ENCODE data around the gene CHSY1. TPM values are rescaled to one million over a fixed set of nuclear protein-coding genes. Genes with fewer than 3 reads are reported as not detected.
"Not testable (repeated sequence)": the region's sequence is repeated elsewhere in the genome, so short reads cannot be mapped to it uniquely, and the experiment has no call there.

Gene CHSY1
- total RNA-seq, 1 donor, result 41.5 TPM

GRCh38 chr15:101217446-101217845 is 34.4 kb downstream of the CHSY1 start:
- no peak for DNase-seq (ENCODE audit: low read depth)
- no peak overlapping the region for H3K4me3 ChIP-seq (ENCODE audit: low read depth, low read length)
- no peak for TF ChIP-seq CTCF (IDR thresholded peaks at IDR 0.05; ENCODE audit: insufficient read depth, low read depth, low read length)

- no peak for DNase-seq (ENCODE audit: low read depth)
- no peak for TF ChIP-seq CTCF (IDR thresholded peaks at IDR 0.05; ENCODE audit: insufficient read depth, low read depth, low read length)
Measured at GRCh38 chr15:101216100-101216499, 35.7 kb downstream of the CHSY1 start.

GRCh38 chr15:101215681-101216080 is 36.2 kb downstream of the CHSY1 start:
- no peak for DNase-seq (ENCODE audit: low read depth)
- no peak for TF ChIP-seq CTCF (IDR thresholded peaks at IDR 0.05; ENCODE audit: insufficient read depth, low read depth, low read length)

More at GRCh38 chr15:101216100-101216499, 35.7 kb downstream of the CHSY1 start:
- H3K4me3 ChIP-seq (ENCODE audit: low read depth, low read length), result no peak overlapping the region

GRCh38 chr15:101214435-101215097 is 37.3 kb downstream of the CHSY1 start:
- DNase-seq (ENCODE audit: low read depth); H3K4me3 ChIP-seq (ENCODE audit: low read depth, low read length): not testable (repeated sequence)

More at GRCh38 chr15:101215681-101216080, 36.2 kb downstream of the CHSY1 start:
- no peak overlapping the region for H3K4me3 ChIP-seq (ENCODE audit: low read depth, low read length)

GRCh38 chr15:101213570-101213969 is 38.3 kb downstream of the CHSY1 start:
- DNase-seq (ENCODE audit: low read depth), result no peak
- H3K4me3 ChIP-seq (ENCODE audit: low read depth, low read length), result no peak overlapping the region
- TF ChIP-seq CTCF (IDR thresholded peaks at IDR 0.05; ENCODE audit: insufficient read depth, low read depth, low read length), result no peak

- H3K4me3 ChIP-seq (ENCODE audit: low read depth, low read length), result no peak overlapping the region
- no peak for DNase-seq (ENCODE audit: low read depth)
- TF ChIP-seq CTCF (IDR thresholded peaks at IDR 0.05; ENCODE audit: insufficient read depth, low read depth, low read length), result no peak
Measured at GRCh38 chr15:101213147-101213546, 38.7 kb downstream of the CHSY1 start.

GRCh38 chr15:101211897-101212296 is 40.0 kb downstream of the CHSY1 start:
- TF ChIP-seq CTCF (IDR thresholded peaks at IDR 0.05; ENCODE audit: insufficient read depth, low read depth, low read length), result no peak
- no peak for DNase-seq (ENCODE audit: low read depth)
- H3K4me3 ChIP-seq (ENCODE audit: low read depth, low read length), result no peak overlapping the region
